SK-N-DZ (cell line): ENCODE measurements around the gene AVP. TPM values are rescaled to one million over a fixed set of nuclear protein-coding genes. Genes with fewer than 3 reads are reported as not detected.
"Not testable (repeated sequence)": the region's sequence is repeated elsewhere in the genome, so short reads cannot be mapped to it uniquely, and the experiment has no call there.

ENCODE experiments used
- DNase-seq: peaks from one replicate; pipeline ENCODE4 v3.0.0-alpha.2; 2015; ENCODE audit warnings: low spot score
- polyA plus RNA-seq, 2 experiments: library from polyadenylated mRNA; depleted of rRNA; stranded (reverse); fragments of >200 nt; gene quantifications; 2 replicates each; pipeline ENCODE4 v1.2.3, GENCODE V29; 2014

The AVP gene, protein sequence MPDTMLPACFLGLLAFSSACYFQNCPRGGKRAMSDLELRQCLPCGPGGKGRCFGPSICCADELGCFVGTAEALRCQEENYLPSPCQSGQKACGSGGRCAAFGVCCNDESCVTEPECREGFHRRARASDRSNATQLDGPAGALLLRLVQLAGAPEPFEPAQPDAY
- polyA plus RNA-seq (2014; cell fraction: cytosol; rRNA removed): not detected in 2 replicates
- polyA plus RNA-seq (2014; cell fraction: nucleus; rRNA removed): not detected in 2 replicates

DNA sequence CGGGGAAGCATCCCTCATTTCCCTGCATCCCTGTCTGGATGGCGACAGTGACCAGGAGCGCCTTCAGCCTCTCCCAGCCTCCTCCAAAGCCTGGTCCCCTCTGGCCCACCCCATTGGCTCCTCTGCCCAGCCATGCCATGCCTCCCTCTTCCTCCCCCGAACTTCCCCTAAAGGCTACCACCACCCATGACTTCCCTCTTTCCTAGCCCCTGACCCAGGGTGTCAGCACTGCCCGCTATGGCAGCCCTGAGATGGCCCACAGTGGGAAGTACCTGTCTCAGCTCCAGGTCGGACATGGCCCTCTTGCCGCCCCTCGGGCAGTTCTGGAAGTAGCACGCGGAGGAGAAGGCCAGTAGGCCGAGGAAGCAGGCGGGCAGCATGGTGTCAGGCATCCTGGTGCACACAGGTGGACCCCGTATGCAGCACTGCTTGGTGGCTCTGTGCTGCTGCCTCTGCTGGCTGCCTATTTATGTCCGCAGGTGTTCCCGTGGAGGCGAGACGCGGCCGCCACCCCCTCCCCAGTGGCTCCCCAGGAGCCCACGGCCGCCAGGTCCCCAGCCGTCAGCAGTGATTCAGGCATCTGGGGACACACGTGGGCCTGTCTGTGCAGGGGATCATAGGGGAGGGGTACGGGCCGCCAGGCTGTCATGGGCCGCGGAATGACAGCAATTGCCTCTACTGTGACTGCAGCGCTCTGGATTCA lies at the start of gene AVP:
TSS of gene AVP (minus strand) at position 442 of the 703 bp plus-strand sequence. CDS start at position 392, 50 bp downstream.
- no peak for DNase-seq

DNA sequence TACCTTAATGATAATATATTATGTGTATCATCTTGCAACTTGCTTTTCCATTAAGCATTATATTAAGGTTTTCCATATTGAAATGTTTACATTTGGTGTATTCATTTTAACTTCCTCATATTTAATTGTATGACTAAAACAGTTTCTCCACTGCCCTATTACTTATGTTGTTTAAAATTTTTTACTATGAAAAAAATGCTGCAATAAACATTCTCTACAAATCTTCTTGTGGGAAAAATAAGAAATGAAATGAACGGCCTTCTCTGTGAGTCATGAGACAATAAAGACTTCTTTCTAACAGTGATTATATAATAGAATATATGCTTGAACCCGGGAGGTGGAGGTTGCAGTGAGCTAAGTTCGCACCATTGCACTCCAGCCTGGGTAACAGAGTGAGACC lies 49.6 kb upstream of the AVP start:
- no peak for DNase-seq

DNA sequence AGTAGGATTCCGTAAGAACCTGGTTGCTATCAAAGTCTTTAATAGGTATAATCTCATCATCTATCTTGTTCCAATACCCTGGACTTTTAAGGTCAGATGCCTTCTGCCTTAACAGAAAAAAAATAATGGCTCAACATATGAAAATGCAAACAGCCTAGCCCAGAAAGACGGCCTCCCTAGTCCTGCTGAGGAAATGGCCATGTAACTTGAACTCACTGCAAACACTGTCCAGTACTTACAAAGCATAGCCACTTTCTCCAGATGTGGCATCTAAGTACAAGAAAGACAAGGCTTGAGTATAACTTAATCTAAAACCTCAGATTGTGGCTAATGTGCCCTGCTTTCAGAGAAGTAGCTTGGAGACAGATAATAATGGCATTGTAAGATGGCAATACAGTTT lies 48.6 kb upstream of the AVP start:
- no peak for DNase-seq

DNA sequence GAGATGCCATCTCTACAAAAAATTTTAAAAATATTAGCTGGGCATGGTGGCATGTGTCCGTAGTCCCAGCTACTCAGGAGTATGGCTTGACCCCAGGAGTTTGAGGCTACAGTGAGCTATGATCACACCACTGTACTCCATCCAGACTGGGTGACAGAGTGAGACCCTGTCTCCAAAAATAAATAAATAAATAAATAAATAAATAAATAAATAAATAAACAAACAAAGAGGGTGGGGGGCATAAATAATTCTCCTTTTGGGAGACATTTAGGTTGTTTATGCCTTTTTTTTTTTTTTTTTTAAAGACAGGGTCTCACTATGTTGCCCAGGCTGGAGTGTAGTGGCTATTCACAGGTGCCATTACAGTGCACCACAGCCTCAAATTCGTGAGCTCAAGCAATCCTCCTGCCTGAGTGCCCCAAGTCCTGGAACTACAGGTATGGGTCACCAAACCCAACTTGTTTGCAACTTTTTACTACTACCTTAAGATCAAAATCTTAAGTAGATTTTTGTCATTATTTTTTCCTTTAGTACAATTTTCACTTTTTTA lies 45.6 kb upstream of the AVP start:
- no peak for DNase-seq

DNA sequence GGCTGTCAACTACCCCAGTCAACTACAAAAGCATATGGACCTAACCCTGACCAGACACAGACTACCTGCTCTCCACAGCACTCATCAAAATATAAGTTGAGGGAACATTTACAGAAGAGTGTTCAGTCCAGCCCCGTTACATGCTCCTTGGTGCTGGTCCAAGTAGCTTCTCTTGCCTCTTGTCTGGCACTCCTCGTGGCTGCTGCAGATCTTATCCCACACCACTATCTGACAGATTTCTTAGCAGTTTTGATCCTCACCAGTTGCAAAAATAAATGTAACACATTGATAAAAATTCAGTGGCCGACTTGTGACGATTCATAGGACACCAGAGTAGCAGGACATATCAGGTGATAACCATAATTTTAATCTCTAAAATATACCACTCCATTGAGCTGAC lies 44.6 kb upstream of the AVP start:
- DNase-seq: no peak

DNA sequence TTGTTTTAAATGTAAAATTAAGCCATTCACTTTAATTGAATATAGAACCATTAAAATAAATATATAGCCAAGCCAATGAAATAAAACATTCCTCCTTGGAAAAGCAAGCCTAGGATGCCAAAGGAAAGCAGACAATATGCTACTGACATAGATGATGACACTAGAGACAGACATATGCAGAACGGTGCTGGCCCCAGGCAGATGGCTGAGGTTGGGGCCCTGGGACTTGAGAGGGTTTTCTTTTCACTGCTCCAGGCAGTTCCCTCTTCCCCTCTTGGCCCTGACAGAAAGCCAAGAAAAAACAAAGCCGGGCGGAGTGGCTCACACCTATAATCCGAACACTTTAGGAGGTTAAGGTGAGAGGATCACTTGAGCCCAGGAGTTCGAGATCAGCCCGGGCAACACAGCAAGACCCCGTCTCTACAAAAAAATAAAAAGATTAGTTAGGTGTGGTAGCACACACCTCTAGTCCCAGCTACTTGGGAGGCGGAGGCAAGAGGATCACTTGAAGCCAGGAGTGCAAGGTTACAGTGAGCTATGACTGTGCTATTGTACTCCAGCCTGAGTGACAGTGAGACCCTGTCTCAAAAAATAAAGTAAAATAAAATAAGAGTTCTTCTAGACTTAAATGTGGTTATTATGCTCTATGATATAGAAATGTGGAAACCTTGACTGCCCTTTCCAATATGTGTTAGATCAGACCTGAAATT lies 43.9 kb upstream of the AVP start:
- no peak for DNase-seq

DNA sequence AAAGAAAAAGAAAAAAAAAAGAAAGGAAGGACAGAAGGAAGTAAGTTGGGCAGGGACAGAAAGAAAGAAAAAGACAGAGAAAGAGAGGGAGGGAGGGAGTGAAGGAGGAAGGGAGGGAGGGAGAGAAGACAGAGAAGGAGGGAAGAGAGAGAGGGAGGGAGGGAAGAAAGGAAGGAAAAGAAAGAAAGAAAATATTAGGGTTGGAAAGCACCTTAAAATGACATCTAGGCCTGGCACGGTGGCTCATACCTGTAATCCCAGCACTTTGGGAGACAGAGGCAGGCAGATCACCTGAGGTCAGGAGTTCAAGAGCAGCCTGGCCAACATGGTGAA lies 42.0 kb upstream of the AVP start:
- no peak for DNase-seq

DNA sequence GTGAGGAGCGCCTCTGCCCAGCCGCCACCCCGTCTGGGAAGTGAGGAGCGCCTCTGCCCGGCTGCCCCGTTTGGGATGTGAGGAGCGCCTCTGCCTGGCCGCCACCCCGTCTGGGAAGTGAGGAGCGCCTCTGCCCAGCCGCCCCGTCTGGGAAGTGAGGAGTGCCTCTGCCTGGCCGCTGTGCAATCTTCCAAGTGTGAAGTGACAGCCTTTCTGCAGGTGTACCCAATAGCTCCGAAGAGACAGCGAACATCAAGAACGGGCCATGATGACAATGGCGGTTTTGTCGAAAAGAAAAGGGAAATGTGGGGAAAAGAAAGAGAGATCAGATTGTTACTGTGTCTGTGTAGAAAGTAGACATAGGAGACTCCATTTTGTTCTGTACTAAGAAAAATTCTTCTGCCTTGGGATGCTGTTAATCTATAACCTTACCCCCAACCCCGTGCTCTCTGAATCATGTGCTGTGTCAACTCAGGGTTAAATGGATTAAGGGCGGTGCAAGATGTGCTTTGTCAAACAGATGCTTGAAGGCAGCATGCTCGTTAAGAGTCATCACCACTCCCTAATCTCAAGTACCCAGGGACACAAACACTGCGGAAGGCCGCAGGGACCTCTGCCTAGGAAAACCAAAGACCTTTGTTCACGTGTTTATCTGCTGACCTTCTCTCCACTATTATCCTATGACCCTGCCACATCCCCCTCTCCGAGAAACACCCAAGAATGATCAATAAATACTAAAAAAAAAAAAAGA lies 41.4 kb upstream of the AVP start:
- DNase-seq: not testable (repeated sequence)

DNA sequence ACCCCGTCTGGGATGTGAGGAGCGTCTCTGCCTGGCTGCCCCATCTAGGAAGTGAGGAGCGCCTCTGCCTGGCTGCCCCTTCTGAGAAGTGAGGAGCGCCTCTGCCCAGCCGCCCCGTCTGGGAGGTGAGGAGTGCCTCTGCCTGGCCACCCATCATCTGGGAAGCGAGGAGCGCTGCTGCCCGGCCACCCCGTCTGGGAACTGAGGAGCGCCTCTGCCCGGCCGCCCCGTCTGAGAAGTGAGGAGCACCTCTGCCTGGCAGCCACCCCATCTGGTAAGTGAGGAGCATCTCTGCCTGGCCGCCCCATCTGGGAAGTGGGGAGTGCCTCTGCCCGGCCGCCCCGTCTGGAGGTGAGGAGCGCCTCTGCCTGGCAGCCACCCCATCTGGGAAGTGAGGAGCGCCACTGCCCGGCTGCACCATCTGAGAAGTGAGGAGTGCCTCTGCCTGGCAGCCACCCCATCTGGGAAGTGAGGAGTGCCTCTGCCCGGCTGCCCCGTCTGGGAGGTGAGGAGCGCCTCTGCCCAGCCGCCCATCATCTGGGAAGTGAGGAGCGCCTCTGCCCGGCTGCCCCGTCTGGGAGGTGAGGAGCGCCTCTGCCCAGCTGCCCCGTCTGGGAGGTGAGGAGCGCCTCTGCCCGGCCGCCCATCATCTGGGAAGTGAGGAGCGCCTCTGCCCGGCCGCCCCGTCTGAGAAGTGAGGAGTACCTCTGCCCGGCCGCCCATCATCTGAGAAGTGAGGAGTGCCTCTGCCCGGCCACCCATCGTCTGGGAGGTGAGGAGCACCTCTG lies 40.4 kb upstream of the AVP start:
- not testable (repeated sequence) for DNase-seq

DNA sequence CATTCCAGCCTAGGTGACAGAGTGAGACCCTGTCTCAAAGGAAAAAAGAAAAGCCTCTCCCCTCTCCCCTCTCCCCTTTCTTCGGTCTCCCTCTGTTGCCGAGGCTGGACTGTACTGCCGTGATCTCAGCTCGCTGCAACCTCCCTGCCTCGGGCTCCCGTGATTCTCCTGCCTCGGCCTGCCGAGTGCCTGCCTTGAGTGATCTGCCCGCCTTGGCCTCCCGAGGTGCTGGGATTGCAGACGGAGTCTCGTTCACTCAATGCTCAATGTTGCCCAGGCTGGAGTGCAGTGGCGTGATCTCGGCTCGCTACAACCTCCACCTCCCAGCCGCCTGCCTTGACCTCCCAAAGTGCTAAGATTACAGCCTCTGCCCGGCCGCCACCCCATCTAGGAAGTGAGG lies 39.6 kb upstream of the AVP start:
- not testable (repeated sequence) for DNase-seq

DNA sequence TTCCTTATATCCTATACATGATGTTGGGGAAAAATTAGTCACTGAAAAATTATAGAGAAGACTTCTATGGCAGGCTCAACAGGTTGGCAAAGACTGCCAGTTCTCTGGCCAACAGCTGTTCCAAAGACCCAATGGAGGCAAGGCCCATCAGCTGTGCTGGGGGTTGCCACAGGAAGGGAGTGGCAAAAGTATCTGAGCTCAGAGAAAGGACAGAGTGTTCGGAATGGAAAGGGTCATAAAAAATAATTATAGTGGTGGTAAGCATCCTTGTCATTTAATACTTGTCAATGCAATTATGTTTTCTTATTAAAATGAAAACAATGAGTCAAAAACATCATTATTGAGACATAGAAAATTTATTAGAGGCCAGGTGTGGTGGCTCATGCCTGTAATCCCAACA lies 39.0 kb upstream of the AVP start:
- DNase-seq: no peak

DNA sequence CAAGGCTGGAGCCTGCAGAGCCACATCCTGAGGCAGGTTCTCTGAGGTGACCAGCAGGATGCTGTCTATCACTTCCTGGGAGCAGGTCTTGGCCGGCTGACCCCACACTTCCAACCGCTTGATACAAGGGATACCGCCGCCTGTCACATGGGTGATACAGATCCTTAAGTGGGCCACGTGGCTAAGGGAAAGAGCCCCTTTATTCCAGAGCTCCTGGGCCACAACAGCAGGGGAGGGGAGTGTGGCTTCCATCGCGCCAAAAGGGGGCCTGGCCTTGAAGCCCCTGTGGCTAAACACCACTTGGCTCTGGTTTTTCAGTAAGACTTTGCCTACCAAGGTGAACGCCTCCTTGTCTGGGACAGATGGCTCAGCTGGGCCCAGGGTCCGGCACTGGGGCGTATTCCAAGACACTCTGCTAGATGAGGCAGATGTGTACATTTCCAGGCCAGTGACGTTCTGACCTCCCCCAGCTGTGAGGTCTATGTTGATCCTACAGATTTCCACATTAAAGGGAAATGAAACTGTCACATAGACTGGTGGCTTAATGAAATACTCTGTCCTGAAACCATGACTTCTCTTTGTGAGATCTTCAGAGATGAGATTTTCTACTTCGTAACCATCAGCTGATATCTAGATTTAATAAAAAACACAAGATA lies 37.6 kb upstream of the AVP start:
- DNase-seq: no peak

DNA sequence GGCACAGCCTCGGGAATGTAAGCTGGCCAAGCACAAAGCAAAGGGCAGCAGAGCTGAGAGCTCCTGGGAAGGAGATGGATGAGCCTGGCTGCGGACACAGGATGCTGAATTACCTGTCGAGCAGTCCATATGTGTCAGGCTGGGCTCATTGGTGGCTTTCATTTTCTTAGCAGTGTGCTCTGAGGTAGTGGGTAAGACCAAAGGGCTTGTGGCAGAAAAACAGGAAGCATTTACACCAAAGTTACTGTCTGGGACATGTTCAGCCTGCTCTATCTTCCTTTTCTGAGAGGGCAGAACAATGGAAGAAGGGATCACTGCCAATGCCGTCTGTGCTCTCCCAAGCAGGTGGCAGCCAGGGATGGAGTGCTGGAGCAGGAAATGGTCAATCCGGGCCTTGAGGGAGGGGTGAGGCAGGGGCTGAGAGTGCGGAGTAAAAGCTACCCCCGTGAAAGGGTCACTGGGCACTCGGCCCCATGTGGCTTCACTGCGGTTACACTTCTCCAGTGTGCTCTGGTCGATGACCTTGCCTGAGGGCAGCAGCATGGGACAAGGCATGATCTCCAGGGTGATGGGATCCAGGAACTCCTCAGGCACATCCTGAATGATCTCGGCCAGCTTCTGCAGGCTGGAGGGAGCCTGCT lies 36.9 kb upstream of the AVP start:
- no peak for DNase-seq

DNA sequence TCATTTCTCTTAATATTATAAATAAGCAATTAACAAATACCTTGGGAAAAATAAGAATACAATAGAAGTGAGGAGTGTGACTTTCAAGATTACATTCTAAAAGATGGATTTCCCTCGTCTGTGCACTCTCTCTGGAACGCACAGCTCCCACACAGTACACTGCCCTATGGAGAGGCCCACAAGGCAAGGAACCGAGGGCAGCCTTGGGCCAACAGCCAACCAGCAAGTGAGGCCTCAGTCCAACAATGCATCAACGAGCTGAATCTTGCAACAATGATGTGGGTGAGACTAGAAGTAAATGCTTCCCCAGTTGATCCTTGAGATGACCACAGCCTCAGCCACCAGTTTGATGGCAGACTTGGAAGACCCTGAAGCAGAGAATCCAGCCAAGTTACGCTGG lies 34.5 kb upstream of the AVP start:
- no peak for DNase-seq

DNA sequence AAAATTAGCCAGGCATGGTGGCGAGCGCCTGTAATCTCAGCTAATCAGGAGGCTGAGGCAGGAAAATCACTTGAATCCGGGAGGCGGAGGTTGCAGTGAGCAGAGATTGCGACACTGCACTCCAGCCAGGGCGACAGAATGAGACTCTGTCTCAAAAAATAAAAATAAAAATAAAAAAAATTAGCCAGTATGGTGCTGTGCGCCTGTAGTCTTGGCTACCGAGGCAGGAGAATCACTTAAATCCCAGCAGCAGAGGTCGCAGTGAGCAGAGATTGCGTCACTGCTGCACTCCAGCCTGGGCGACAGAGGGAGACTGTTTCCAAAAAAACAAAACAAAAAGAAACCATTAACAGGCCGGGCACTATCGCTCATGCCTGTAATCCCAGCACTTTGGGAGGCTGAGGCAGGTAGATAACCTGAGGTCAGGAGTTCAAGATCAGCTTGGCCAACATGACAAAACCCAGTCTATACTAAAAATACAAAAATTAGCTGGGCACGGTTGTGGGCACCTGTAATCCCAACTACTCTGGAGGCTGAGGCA lies 33.4 kb upstream of the AVP start:
- DNase-seq: not testable (repeated sequence)

DNA sequence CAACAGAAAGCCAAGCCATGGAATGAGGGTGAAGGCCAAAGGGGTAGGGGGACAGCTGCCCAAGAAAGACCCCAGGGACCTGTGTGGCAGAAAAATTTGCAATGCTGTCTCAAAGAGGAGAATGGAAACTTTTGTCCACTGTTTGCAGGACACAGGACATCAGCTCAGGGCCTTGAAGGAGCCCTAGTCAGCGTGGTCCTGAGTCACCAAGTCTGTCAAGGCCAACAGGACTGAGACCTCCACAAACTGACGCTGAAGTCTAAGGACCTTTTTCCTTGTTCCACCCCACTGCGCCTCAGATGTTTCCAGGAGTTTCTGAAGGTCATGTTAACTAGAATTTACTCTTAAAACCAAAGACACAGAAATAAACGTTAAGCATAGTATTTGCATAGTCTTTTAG lies 31.8 kb upstream of the AVP start:
- DNase-seq: no peak

DNA sequence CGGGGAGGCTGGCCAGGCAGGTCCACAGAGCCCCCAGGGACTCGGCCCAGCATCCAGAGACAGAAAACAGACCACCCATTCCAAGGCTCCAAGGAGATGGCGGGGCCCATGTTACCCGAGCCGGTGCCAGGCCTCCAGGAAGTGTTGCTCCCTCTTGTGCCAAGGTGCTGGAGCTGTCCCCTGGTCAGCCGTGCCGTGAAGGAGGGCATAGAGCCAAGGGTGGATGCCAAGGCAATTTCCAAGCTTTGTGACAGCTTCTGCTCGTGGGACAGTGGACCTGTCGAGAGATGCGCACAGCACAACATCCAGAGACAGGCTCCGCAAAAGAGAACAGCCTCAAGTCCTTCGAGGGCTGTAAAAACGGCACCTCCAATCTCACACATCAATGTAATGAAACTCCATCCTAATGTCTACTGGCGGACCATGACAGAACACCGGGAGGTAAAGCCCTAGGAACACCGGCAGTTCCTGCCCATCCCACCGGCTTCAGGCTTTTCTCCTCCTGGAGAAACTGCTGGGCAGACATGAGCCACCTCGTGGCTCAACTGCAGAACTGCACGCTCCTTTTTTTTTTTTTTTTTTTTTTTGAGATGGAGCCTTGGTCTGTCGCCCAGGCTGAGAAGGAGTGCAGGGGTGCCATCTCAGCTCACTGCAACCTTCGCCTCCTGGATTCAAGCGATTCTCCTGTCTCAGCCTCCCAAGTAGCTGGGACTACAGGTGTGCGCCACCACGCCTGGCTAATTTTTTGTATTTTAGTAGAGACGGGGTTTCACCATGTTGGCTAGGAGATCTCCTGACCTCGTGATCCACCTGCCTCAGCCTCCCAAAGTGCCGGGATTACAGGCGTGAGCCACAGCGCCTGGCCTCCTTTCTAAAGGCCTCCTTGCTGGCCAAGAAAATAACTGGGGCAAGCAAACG lies 30.9 kb upstream of the AVP start:
- peak; percentile 67 for DNase-seq

DNA sequence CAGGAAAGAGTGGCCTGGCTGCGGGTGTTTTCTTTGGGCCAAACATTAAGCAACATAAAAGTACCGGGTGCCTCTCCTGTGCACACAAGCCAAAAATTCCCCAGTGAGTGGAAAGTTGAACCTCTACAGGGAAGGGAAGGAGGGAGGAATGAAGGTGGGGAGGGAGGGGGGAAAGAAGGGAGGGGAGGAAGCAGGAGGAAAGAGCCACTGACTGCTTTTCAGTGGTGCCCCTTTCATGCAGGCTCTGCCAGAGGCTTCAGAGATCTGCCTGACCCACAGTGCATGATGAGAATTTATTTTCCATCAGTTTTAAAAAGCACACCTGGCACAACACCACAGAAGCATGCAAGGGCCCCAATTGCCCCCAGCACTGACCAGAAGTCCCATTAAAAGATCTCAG lies 27.5 kb upstream of the AVP start:
- DNase-seq: no peak

DNA sequence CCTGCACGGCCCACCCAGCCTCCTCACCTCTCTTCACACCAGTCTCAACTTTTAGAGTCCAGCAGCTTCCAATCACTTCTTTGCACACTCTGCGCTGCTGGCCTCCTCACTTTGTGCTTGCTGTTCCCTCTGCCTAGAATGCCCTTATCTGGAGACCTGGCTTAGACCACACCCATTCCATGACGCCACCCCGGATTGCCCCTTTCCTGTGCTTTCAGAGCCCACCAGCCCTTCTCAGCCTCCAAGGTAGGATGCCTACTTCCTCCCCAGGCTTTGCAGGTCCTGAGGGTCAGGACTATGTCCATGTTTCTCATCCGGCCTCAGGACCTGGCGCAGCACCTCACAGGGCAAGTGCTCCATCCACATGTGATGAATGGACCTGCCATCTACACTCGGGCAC lies 27.0 kb upstream of the AVP start:
- DNase-seq: no peak
